Measurements from ENCODE around the gene GPM6B.

- no peak for TF ChIP-seq EP300 (IDR thresholded peaks at IDR 0.05)
- no peak for TF ChIP-seq POLR2AphosphoS5 (IDR thresholded peaks at IDR 0.05)
These were observed 75.2 kb downstream of the GPM6B start for GRCh38 chrX:13741695-13742094.

Measured in stomach (tissue), 4 donors.